ENCODE data around the gene ITGA11.

- TF ChIP-seq MAX (IDR thresholded peaks at IDR 0.05; ENCODE audit: low read depth): no peak
- TF ChIP-seq CTCF (IDR thresholded peaks at IDR 0.05): no peak
- no peak for TF ChIP-seq IRF3 (IDR thresholded peaks at IDR 0.05; ENCODE audit: low read depth, low read length)
- no peak for TF ChIP-seq USF2 (IDR thresholded peaks at IDR 0.05; ENCODE audit: borderline replicate concordance, low read depth, low read length)
- no peak for TF ChIP-seq REST (IDR thresholded peaks at IDR 0.05; ENCODE audit: low read depth, low read length)
These were observed 4.7 kb upstream of the ITGA11 start for GRCh38 chr15:68436680-68437079.

All from SK-N-SH (cell line).